Activated CD8-positive, alpha-beta memory T cell treated with anti-CD3 and anti-CD28 coated beads, Interleukin-2, amount 50 U/mL, for 24 hours (primary cell): ENCODE measurements around the gene LRRC53.

Experiments
- DNase-seq: peaks from one replicate; pipeline ENCODE4 v3.0.0-alpha.2; 2020; ENCODE audit errors: extremely low read depth

The LRRC53 gene

DNA sequence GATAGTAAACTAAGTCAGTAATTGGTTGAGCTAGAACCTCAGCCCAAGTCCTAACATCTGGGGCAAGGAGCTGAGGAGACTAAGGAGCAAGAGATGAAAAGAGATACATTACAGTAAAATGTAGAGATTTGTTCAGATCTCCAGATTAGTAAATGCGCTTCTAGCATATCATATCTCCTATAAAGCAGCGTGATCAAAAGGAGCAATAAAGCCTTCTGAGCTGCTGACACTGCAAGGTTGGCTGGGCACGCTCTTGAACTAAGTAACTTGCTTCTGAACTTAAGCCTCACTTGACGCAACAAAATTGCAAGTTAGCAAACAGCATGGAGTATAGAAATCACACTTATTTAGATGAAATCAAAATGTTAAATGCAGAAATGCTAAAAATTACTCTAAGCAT lies 80.9 kb downstream of the LRRC53 start:
- no peak for DNase-seq

DNA sequence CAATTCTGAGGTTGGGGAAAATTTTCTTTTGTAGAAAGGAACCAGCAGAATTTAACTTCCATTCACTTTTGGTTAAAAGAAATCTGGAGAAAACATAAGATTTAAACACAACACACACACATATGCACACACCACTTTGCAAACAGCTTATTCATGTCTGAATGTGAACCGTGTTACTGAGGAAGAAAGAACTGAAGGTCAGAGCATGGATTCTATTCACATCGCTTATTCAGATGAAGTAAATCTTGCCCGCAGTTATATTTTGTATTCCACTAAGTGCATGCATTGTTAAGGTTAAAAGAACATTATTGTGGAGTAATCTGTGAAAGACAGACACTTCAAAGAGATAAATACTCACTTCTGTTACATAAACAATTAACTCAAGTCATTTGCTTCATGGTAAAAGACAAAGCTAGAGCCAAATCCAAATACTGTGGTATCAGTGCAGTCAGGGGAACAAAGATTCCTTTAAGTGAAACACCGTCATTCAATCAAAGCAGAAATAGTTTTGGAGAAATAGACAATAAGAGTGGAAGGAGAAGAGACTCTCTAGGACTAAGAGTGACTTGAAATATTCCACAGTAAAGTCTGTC lies 82.0 kb downstream of the LRRC53 start:
- no peak for DNase-seq

DNA sequence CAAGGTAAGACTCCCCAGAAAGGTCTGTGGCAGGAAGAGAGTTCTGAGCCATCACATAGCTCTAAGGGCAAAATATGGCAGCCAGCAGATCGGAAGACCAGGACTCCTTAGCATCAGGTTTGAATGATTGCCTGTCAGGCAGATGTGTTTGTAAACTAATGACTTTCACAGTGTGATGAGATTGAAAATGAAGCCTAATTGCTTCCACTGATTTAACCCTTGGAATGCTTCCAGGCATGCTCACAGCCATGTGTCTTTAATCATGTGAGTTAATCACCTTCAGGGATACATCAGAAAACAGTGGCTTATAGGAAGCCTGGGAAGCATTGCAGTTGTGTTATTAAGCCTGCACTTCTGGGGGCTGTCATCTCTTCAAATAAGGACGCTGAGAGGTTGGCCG lies 82.8 kb downstream of the LRRC53 start:
- DNase-seq = no peak

DNA sequence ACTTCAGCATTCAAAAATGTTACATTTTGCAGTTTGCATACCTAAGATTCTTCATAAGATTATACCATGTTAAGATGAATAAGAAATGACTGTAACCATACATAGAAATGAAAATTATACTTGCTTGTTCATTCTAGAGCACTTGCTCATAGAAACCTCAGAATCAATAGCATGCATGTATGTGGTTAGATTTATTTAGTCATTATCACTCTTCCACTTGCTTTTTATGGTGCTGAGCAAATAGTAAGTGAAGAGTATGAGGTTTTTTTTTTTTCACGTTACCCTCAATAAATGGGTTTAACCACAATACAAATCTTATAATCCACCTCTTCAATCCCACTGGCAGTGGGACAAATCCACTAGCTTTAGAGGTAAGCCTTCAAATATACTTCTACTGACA lies 84.7 kb downstream of the LRRC53 start:
- no peak for DNase-seq

DNA sequence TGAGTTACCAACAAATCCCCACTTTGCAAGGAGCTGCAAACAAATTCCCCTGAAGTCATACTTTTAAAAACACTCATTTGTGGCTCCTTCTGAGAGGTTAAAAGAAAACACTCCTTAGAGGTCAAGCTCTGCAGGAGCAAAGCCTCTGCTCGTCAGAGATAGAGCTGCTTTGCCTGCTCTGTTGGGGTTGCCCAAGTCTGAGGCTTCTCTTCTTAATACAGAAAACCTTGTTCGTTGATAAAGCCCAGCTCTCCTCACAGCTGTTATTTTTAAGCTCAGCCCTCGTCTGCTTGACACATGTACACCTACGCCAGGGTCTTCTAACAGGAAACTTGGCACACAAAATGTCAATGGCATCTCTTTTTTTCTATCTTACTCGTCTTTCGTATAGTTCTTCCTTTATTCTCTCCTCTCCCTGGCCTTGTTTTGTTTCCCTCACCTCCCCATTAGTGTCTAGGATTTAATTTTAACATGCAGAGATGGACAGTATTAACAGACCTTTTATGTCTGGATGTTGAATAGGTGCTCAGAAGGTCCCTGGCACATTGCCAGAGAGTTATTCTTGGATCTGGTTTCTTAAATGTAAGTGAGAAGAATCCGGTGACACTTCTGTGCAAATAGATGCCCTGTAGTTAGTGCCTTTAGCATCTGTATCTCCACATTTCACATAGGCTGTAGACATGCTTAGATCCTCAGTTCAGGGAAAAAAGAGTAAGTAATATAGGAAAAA lies 86.0 kb downstream of the LRRC53 start:
- DNase-seq = no peak

DNA sequence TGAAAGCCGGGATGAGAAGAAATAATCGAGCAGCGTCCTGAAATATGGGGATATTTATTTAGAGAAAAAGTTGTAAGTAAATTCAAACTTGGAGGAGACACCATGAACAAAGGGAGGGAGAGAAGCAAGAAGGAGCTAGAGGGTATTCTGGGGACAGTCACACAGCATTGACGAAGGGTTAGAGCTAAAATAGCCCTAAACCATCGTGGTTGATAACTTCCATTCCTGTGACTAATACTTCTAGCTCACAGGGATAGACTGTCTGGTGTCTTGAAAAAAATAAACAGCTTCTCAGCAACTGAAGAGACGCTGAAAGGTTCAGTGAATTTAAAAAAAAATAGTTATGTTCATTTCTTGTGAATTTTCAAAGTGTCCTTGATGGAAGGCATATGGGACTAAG lies 86.7 kb downstream of the LRRC53 start:
- no peak for DNase-seq

DNA sequence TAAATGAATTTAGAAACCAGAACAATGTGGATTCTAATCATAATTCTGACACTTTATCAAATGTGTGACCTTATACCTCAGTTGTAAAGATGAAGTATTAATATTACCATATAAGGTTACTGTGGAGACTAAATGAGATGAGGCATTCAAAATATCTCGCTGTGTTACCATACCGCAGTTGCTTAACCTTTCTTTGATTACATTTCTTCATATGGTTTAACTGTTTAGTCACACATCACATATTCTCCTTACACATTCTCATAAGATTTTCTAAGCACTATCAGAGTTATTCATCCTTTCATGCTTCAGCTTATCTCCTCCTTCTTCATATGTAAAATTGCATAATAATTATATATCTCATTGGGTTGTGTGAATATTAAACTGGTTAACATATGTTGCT lies 88.9 kb downstream of the LRRC53 start:
- no peak for DNase-seq

DNA sequence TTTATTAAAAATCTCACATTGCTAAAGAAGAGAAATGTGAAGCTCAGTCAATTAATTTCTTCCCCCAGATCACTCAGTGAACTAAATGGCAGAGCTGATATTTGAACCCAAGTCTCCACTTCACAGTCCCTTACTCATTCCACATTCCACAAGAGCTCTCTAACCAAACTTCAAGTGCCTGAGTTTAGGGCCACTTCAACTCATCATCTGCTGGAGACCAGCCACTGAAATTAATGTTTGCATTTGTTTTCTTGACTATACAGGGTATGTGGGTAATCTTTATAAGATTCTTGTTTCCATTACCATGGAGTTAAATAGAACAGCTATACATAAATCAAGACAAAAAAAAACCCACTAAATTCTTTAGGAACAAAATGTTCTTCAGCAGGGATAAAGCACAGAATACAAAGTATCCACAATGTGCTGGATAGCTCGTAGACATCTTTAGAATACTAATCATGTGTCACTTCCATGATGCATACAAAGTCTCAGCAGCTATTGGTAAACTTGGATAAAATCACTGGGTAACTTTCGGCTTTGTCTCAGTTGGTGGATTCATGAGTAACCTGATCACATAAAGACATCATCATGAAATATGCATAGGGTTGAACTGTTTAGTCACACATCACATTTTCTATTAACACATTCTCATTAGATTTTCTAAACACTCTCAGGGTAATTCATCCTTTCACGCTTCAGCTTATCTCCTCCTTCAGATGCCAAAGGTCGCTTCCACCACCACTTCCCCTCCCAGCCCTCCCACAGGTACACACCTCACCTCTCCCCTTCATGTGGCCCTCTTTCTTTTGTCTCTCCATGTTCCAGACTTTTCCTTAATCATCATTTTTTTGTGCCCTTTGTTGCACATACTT lies 89.8 kb downstream of the LRRC53 start:
- no peak for DNase-seq

DNA sequence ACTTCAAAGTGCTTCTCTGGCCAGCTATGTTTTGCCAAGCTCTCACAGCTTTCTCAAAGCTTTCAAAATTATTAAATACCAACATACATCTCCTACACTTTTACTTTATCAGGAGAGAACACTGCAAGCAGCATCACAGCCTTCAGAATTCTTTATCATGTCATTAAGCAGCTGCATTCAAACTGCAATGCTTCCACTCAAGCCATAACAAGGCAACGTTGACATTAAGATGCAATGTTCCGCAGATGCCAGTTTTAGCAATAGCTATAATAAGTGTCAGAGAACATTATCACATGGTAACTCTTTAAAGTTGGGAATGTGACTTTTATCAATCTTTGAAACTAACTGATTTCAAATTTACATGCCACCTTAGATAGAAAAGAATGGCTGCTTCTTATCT lies 91.9 kb downstream of the LRRC53 start:
- no peak for DNase-seq
